ENCODE measurements around the gene CNTNAP1.

The CNTNAP1 gene

GRCh38 chr17:42678951-42679491 lies 3.3 kb upstream of the CNTNAP1 start:
- Histone ChIP-seq H3K27ac (ENCODE audit: low read depth, low read length) (peak overlapping the region; percentile 96), H3K9me3 (ENCODE audit: control insufficient read depth, insufficient read depth, low read length) (no peaks in the 10 kb centered on the region), H3K4me1 (ENCODE audit: control insufficient read depth, insufficient read depth, low read length) (peaks cover 42% of the 10 kb centered on the region), H3K27me3 (ENCODE audit: control insufficient read depth, insufficient read depth, low read length) (peaks cover 57% of the 10 kb centered on the region), H3K9ac (ENCODE audit: low read depth, low read length) (peak overlapping the region; percentile 71; the same call in 1 of the 2 replicates), H3K4me3 (ENCODE audit: low read depth, low read length) (peak overlapping the region; percentile 71), H3K36me3 (ENCODE audit: control insufficient read depth, insufficient read depth, low read length) (no peaks in the 10 kb centered on the region)

- H3K4me3 ChIP-seq (ENCODE audit: low read depth, low read length): peak overlapping the region; percentile 50
- H3K4me1 ChIP-seq (ENCODE audit: control insufficient read depth, insufficient read depth, low read length): peaks cover 37% of the 10 kb centered on the region
- peaks cover 56% of the 10 kb centered on the region for H3K27me3 ChIP-seq (ENCODE audit: control insufficient read depth, insufficient read depth, low read length)
- no peaks in the 10 kb centered on the region for H3K9me3 ChIP-seq (ENCODE audit: control insufficient read depth, insufficient read depth, low read length)
- no peaks in the 10 kb centered on the region for H3K36me3 ChIP-seq (ENCODE audit: control insufficient read depth, insufficient read depth, low read length)
- peak overlapping the region; percentile 96 for H3K27ac ChIP-seq (ENCODE audit: low read depth, low read length)
- H3K9ac ChIP-seq (ENCODE audit: low read depth, low read length): no peak overlapping the region
Measured at GRCh38 chr17:42679492-42680330, 2.6 kb upstream of the CNTNAP1 start.

GRCh38 chr17:42680331-42680808 lies 2.0 kb upstream of the CNTNAP1 start:
- Histone ChIP-seq H3K9me3 (ENCODE audit: control insufficient read depth, insufficient read depth, low read length) (no peaks in the 10 kb centered on the region), H3K4me1 (ENCODE audit: control insufficient read depth, insufficient read depth, low read length) (peaks cover 33% of the 10 kb centered on the region), H3K27ac (ENCODE audit: low read depth, low read length) (no peak overlapping the region), H3K9ac (ENCODE audit: low read depth, low read length) (no peak overlapping the region), H3K27me3 (ENCODE audit: control insufficient read depth, insufficient read depth, low read length) (peaks cover 51% of the 10 kb centered on the region), H3K4me3 (ENCODE audit: low read depth, low read length) (peak overlapping the region; percentile 50; the same call in 1 of the 2 replicates), H3K36me3 (ENCODE audit: control insufficient read depth, insufficient read depth, low read length) (no peaks in the 10 kb centered on the region)

- no peak overlapping the region for H3K9ac ChIP-seq (ENCODE audit: low read depth, low read length)
- peak overlapping the region; percentile 66 for H3K4me3 ChIP-seq (ENCODE audit: low read depth, low read length)
Measured at GRCh38 chr17:42682722-42683403, 532 bp downstream of the CNTNAP1 start.

GRCh38 chr17:42683407-42684034 lies 1.2 kb downstream of the CNTNAP1 start:
- no peak overlapping the region for H3K27ac ChIP-seq (ENCODE audit: low read depth, low read length)
- peak overlapping the region; percentile 66; the same call in 1 of the 2 replicates for H3K4me3 ChIP-seq (ENCODE audit: low read depth, low read length)
- H3K27me3 ChIP-seq (ENCODE audit: control insufficient read depth, insufficient read depth, low read length): peaks cover 42% of the 10 kb centered on the region
- peaks cover 3% of the 10 kb centered on the region; the same call in 1 of the 2 replicates for H3K36me3 ChIP-seq (ENCODE audit: control insufficient read depth, insufficient read depth, low read length)
- H3K4me1 ChIP-seq (ENCODE audit: control insufficient read depth, insufficient read depth, low read length): peaks cover 30% of the 10 kb centered on the region
- no peaks in the 10 kb centered on the region for H3K9me3 ChIP-seq (ENCODE audit: control insufficient read depth, insufficient read depth, low read length)
- no peak overlapping the region for H3K9ac ChIP-seq (ENCODE audit: low read depth, low read length)

More at GRCh38 chr17:42682722-42683403, 532 bp downstream of the CNTNAP1 start:
- peak overlapping the region; percentile 0 for H3K27ac ChIP-seq (ENCODE audit: low read depth, low read length)
- peaks cover 42% of the 10 kb centered on the region for H3K27me3 ChIP-seq (ENCODE audit: control insufficient read depth, insufficient read depth, low read length)
- peaks cover 33% of the 10 kb centered on the region for H3K4me1 ChIP-seq (ENCODE audit: control insufficient read depth, insufficient read depth, low read length)
- H3K9me3 ChIP-seq (ENCODE audit: control insufficient read depth, insufficient read depth, low read length): no peaks in the 10 kb centered on the region
- H3K36me3 ChIP-seq (ENCODE audit: control insufficient read depth, insufficient read depth, low read length): 0 out of 2 replicates have a peak, but pooled peaks cover 3% of the 10 kb centered on the region

GRCh38 chr17:42684929-42685556 lies 2.7 kb downstream of the CNTNAP1 start:
- no peak overlapping the region for H3K27ac ChIP-seq (ENCODE audit: low read depth, low read length)
- H3K9ac ChIP-seq (ENCODE audit: low read depth, low read length): no peak overlapping the region
- H3K36me3 ChIP-seq (ENCODE audit: control insufficient read depth, insufficient read depth, low read length): peaks cover 3% of the 10 kb centered on the region; the same call in 1 of the 2 replicates
- peaks cover 20% of the 10 kb centered on the region for H3K4me1 ChIP-seq (ENCODE audit: control insufficient read depth, insufficient read depth, low read length)
- peaks cover 40% of the 10 kb centered on the region for H3K27me3 ChIP-seq (ENCODE audit: control insufficient read depth, insufficient read depth, low read length)
- H3K4me3 ChIP-seq (ENCODE audit: low read depth, low read length): no peak overlapping the region
- H3K9me3 ChIP-seq (ENCODE audit: control insufficient read depth, insufficient read depth, low read length): no peaks in the 10 kb centered on the region

- H3K9ac ChIP-seq (ENCODE audit: low read depth, low read length): no peak overlapping the region
- peaks cover 32% of the 10 kb centered on the region for H3K27me3 ChIP-seq (ENCODE audit: control insufficient read depth, insufficient read depth, low read length)
- no peak overlapping the region for H3K27ac ChIP-seq (ENCODE audit: low read depth, low read length)
- H3K4me3 ChIP-seq (ENCODE audit: low read depth, low read length): no peak overlapping the region
- H3K36me3 ChIP-seq (ENCODE audit: control insufficient read depth, insufficient read depth, low read length): peaks cover 3% of the 10 kb centered on the region; the same call in 1 of the 2 replicates
- H3K4me1 ChIP-seq (ENCODE audit: control insufficient read depth, insufficient read depth, low read length): peaks cover 16% of the 10 kb centered on the region
- no peaks in the 10 kb centered on the region for H3K9me3 ChIP-seq (ENCODE audit: control insufficient read depth, insufficient read depth, low read length)
Measured at GRCh38 chr17:42685831-42686230, 3.5 kb downstream of the CNTNAP1 start.

GRCh38 chr17:42686520-42687128 lies 4.3 kb downstream of the CNTNAP1 start:
- Histone ChIP-seq H3K27me3 (ENCODE audit: control insufficient read depth, insufficient read depth, low read length) (peaks cover 29% of the 10 kb centered on the region), H3K4me1 (ENCODE audit: control insufficient read depth, insufficient read depth, low read length) (peaks cover 10% of the 10 kb centered on the region; the same call in 1 of the 2 replicates), H3K9me3 (ENCODE audit: control insufficient read depth, insufficient read depth, low read length) (no peaks in the 10 kb centered on the region), H3K4me3 (ENCODE audit: low read depth, low read length) (no peak overlapping the region), H3K27ac (ENCODE audit: low read depth, low read length) (no peak overlapping the region), H3K9ac (ENCODE audit: low read depth, low read length) (no peak overlapping the region), H3K36me3 (ENCODE audit: control insufficient read depth, insufficient read depth, low read length) (peaks cover 6% of the 10 kb centered on the region; the same call in 1 of the 2 replicates)

GRCh38 chr17:42687707-42688320 lies 5.5 kb downstream of the CNTNAP1 start:
- Histone ChIP-seq H3K9me3 (ENCODE audit: control insufficient read depth, insufficient read depth, low read length) (no peaks in the 10 kb centered on the region), H3K36me3 (ENCODE audit: control insufficient read depth, insufficient read depth, low read length) (peaks cover 10% of the 10 kb centered on the region), H3K27me3 (ENCODE audit: control insufficient read depth, insufficient read depth, low read length) (peaks cover 18% of the 10 kb centered on the region), H3K4me1 (ENCODE audit: control insufficient read depth, insufficient read depth, low read length) (peaks cover 5% of the 10 kb centered on the region; the same call in 1 of the 2 replicates), H3K4me3 (ENCODE audit: low read depth, low read length) (no peak overlapping the region), H3K27ac (ENCODE audit: low read depth, low read length) (no peak overlapping the region), H3K9ac (ENCODE audit: low read depth, low read length) (no peak overlapping the region)

Data from HUES48 (cell line).